SK-N-SH (cell line): ENCODE measurements around the gene ASCC3. TPM values are rescaled to one million over a fixed set of nuclear protein-coding genes. Genes with fewer than 3 reads are reported as not detected.

Experiments
- CTCF ChIA-PET: fragments of 300-600, 350-600 bp; formaldehyde crosslinking; extraction: SDS; loops from one replicate; lab custom pipeline; 2021; lab: Yijun Ruan, JAX
- POLR2A ChIA-PET: fragments of 350-600 bp; sonication (Branson Sonifier 250); formaldehyde crosslinking; extraction: SDS; loops from one replicate; lab custom pipeline; 2020; ENCODE audit warnings: antibody characterized with exemption, inconsistent platforms; lab: Yijun Ruan, JAX
- DNase-seq: peaks from one replicate; pipeline ENCODE4 v3.0.0; 2012
- H2AFZ ChIP-seq: fragments of 200-600 bp; sonication (generic); 2 replicates; pipeline ENCODE4 v1.8.1; 2016; ENCODE audit warnings: antibody characterized with exemption, mild to moderate bottlenecking, low read depth
- H3F3A ChIP-seq: fragments of 200-600 bp; sonication (generic); replicated peaks from 2 replicates; pipeline ENCODE3; 2016; ENCODE audit warnings: antibody characterized with exemption, mild to moderate bottlenecking; ENCODE audit not compliant: insufficient read depth
- H3K27ac ChIP-seq, 2 experiments: fragments of 200-500 bp in 1 of 2; fragments of 200-600 bp in 1 of 2; sonication (Bioruptor generic) in 1 of 2; sonication (generic), shearing (Covaris generic) in 1 of 2; 2 replicates each; pipeline versions ENCODE4 v1.5.1 to v1.6.1; 2014 to 2016; ENCODE audit warnings: low read depth in 2 of 2, inconsistent platforms in 1 of 2, low read length in 1 of 2, mild to moderate bottlenecking in 1 of 2, mixed read lengths in 1 of 2
- H3K27me3 ChIP-seq: fragments of 200-600 bp; sonication (generic), shearing (Covaris generic); 2 replicates; pipeline ENCODE4 v1.6.1; 2016; ENCODE audit warnings: mixed run types; ENCODE audit not compliant: insufficient read depth
- H3K36me3 ChIP-seq, 2 experiments: fragments of 200-500 bp in 1 of 2; fragments of 200-600 bp in 1 of 2; sonication (Bioruptor generic) in 1 of 2; sonication (generic) in 1 of 2; replicated peaks in 1 of 2; 2 replicates each; pipeline versions ENCODE3 to v1.5.1; 2014 to 2016; ENCODE audit warnings: low read length in 1 of 2, mild to moderate bottlenecking in 1 of 2; ENCODE audit not compliant: insufficient read depth in 2 of 2, control insufficient read depth in 1 of 2
- H3K4me1 ChIP-seq, 2 experiments: fragments of 200-500 bp in 1 of 2; fragments of 200-600 bp in 1 of 2; sonication (Bioruptor generic) in 1 of 2; sonication (generic), shearing (Covaris generic) in 1 of 2; 2 replicates each; pipeline versions ENCODE4 v1.5.1 to v1.6.1; 2014 to 2016; ENCODE audit warnings: low read depth in 1 of 2, low read length in 1 of 2, mixed run types in 1 of 2; ENCODE audit not compliant: insufficient read depth in 2 of 2, control insufficient read depth in 1 of 2
- H3K4me2 ChIP-seq: fragments of 200-600 bp; sonication (generic), shearing (Covaris generic); 2 replicates; pipeline ENCODE4 v1.6.1; 2017; ENCODE audit warnings: mixed run types
- H3K4me3 ChIP-seq, 2 experiments: fragments of 200-500 bp in 1 of 2; fragments of 200-600 bp in 1 of 2; sonication (Bioruptor generic) in 1 of 2; sonication (generic), shearing (Covaris generic) in 1 of 2; 2 replicates each; pipeline versions ENCODE4 v1.5.1 to v1.8.1; 2014 to 2016; ENCODE audit warnings: low read depth in 2 of 2, inconsistent platforms in 1 of 2, low read length in 1 of 2, mild to moderate bottlenecking in 1 of 2, mixed read lengths in 1 of 2, moderate library complexity in 1 of 2
- H3K79me2 ChIP-seq: fragments of 200-600 bp; sonication (generic); 2 replicates; pipeline ENCODE4 v1.8.1; 2017; ENCODE audit warnings: mild to moderate bottlenecking; ENCODE audit not compliant: insufficient read depth
- H3K9ac ChIP-seq: fragments of 200-600 bp; sonication (generic); 2 replicates; pipeline ENCODE4 v1.6.1; 2017; ENCODE audit warnings: mixed run types
- H3K9me2 ChIP-seq: fragments of 200-600 bp; sonication (generic); 2 replicates; pipeline ENCODE4 v1.6.1; 2017; ENCODE audit warnings: mixed run types
- H3K9me3 ChIP-seq: fragments of 200-600 bp; sonication (generic); 2 replicates; pipeline ENCODE4 v1.6.1; 2017; ENCODE audit warnings: mixed run types, mild to moderate bottlenecking, moderate library complexity
- H4K20me1 ChIP-seq: fragments of 200-600 bp; sonication (generic); 2 replicates; pipeline ENCODE4 v1.6.1; 2017; ENCODE audit warnings: mild to moderate bottlenecking, mixed run types; ENCODE audit not compliant: insufficient read depth
- EP300 ChIP-seq, 2 experiments: IDR thresholded peaks; 2 replicates each; pipeline versions ENCODE4 v1.4.0 to v1.6.1; 2012; ENCODE audit warnings: borderline replicate concordance in 1 of 2, low read depth in 1 of 2, low read length in 1 of 2
- FOXJ3 ChIP-seq: sonication (generic); formaldehyde crosslinking; IDR thresholded peaks from 2 replicates; pipeline ENCODE4 v1.5.1; 2020; ENCODE audit warnings: mild to moderate bottlenecking, missing genetic modification reagents
- FOXM1 ChIP-seq: IDR thresholded peaks from 2 replicates; pipeline ENCODE4 v1.4.0; 2012; ENCODE audit warnings: low read depth, mild to moderate bottlenecking
- GABPA ChIP-seq: IDR thresholded peaks from 2 replicates; pipeline ENCODE4 v1.4.0; 2012; ENCODE audit warnings: low read depth, mild to moderate bottlenecking
- GATA2 ChIP-seq: sonication (generic); formaldehyde crosslinking; IDR thresholded peaks from 2 replicates; pipeline ENCODE4 v1.5.0; 2020; ENCODE audit warnings: mild to moderate bottlenecking, missing genetic modification reagents
- IRF3 ChIP-seq: fragments of 150-350 bp; IDR thresholded peaks from 2 replicates; pipeline ENCODE4 v1.6.1; 2016; ENCODE audit warnings: mild to moderate bottlenecking, low read depth, low read length
- JUND ChIP-seq: IDR thresholded peaks from 2 replicates; pipeline ENCODE4 v1.4.0; 2012
- MAX ChIP-seq: IDR thresholded peaks from 2 replicates; pipeline ENCODE4 v1.4.0; 2012; ENCODE audit warnings: low read depth
- MEF2A ChIP-seq: IDR thresholded peaks from 2 replicates; pipeline ENCODE4 v1.4.0; 2012; ENCODE audit warnings: low read depth, borderline replicate concordance
- MXI1 ChIP-seq: IDR thresholded peaks from 2 replicates; pipeline ENCODE4 v1.6.1; 2012; ENCODE audit warnings: mild to moderate bottlenecking, low read depth, low read length, improper control_type of control experiment
- NRF1 ChIP-seq: IDR thresholded peaks from 2 replicates; pipeline ENCODE4 v1.6.1; 2012; ENCODE audit warnings: low read depth, mild to moderate bottlenecking, low read length
- POLR2AphosphoS5 ChIP-seq: IDR thresholded peaks from 2 replicates; pipeline ENCODE4 v1.6.1; 2012; ENCODE audit warnings: low read depth, low read length
- RAD21 ChIP-seq: IDR thresholded peaks from 2 replicates; pipeline ENCODE4 v1.6.1; 2012; ENCODE audit warnings: mild to moderate bottlenecking, low read length
- RCOR1 ChIP-seq: fragments of 150-350 bp; IDR thresholded peaks from 2 replicates; pipeline ENCODE4 v1.6.1; 2017; ENCODE audit warnings: antibody characterized with exemption, low read length
- RFX5 ChIP-seq: IDR thresholded peaks from 2 replicates; pipeline ENCODE4 v1.6.1; 2012; ENCODE audit warnings: mild to moderate bottlenecking, improper control_type of control experiment, low read length
- RXRA ChIP-seq: IDR thresholded peaks from 2 replicates; pipeline ENCODE4 v1.4.0; 2012; ENCODE audit warnings: low read depth, mild to moderate bottlenecking, borderline replicate concordance
- SIN3A ChIP-seq: IDR thresholded peaks from 2 replicates; pipeline ENCODE4 v1.6.1; 2012; ENCODE audit warnings: low read depth, mild to moderate bottlenecking, low read length, moderate library complexity, borderline replicate concordance
- TCF12 ChIP-seq: IDR thresholded peaks from 2 replicates; pipeline ENCODE4 v1.4.0; 2012
- YY1 ChIP-seq: IDR thresholded peaks from 2 replicates; pipeline ENCODE4 v1.4.0; 2012; ENCODE audit warnings: low read depth, mild to moderate bottlenecking
- WGBS: methylation state at CpG from one replicate; pipeline ENCODE4 v1.1.6; 2017; ENCODE audit warnings: low lambda C conversion rate; 5-methylcytosine and 5-hydroxymethylcytosine counted together
- polyA plus RNA-seq, 3 experiments: library from polyadenylated mRNA; depleted of rRNA; stranded (reverse); fragments of >200 nt; gene quantifications; 2 replicates each; pipeline ENCODE4 v1.2.3, GENCODE V29; 2012
- TF ChIP-seq, protein P1 (sequence below): fragments of 150-350 bp; IDR thresholded peaks from 2 replicates; pipeline ENCODE4 v1.6.1; 2017; ENCODE audit warnings: antibody characterized with exemption, low read length, low read depth, borderline replicate concordance
- TF ChIP-seq, protein P2 (sequence below): IDR thresholded peaks from 2 replicates; pipeline ENCODE4; 2012
- TF ChIP-seq, protein P3 (sequence below): IDR thresholded peaks from 2 replicates; pipeline ENCODE4 v1.6.1; 2012; ENCODE audit warnings: mild to moderate bottlenecking, low read depth, low read length, moderate library complexity

The ASCC3 gene
- polyA plus RNA-seq, 1 of the 3 experiments (the other 2 are of a cell fraction): 17.9 TPM

GRCh38 chr6:100614933-100615332 lies 266.2 kb downstream of the ASCC3 start:
- H3F3A ChIP-seq: peaks cover 9% of the 10 kb centered on the region
- no peaks in the 10 kb centered on the region for H3K9me2 ChIP-seq
- no peaks in the 10 kb centered on the region for H3K27me3 ChIP-seq
- H3K27ac ChIP-seq: no peak overlapping the region
- H3K9me3 ChIP-seq: no peaks in the 10 kb centered on the region
- H3K9ac ChIP-seq: no peak overlapping the region
- DNase-seq: no peak
- ChIA-PET CTCF (interaction anchor here (0.6 to 0.8 kb wide), 3 partner anchors 12 to 1011 kb away, joined by 3 to 4 read pairs (median 3); no protein-coding TSS in a partner anchor), POLR2A (no interaction called here)
- 98% methylated on average over 8 of the region's 8 CpGs for WGBS
- peaks cover 13 to 26% of the 10 kb centered on the region in 2 experiments for H3K36me3 ChIP-seq
- H4K20me1 ChIP-seq: no peaks in the 10 kb centered on the region
- H3K4me3 ChIP-seq: no peak overlapping the region
- H3K4me1 ChIP-seq: no peaks in the 10 kb centered on the region; a peak in 1 of 4 replicates
- TF ChIP-seq RFX5 (no peak), TCF12 (no peak), RAD21 (no peak), RCOR1 (no peak), SIN3A (no peak), YY1 (no peak), JUND (no peak), GABPA (no peak), POLR2AphosphoS5 (no peak), IRF3 (no peak), MEF2A (no peak), NRF1 (no peak), RXRA (no peak)
- TF ChIP-seq, protein P1, sequence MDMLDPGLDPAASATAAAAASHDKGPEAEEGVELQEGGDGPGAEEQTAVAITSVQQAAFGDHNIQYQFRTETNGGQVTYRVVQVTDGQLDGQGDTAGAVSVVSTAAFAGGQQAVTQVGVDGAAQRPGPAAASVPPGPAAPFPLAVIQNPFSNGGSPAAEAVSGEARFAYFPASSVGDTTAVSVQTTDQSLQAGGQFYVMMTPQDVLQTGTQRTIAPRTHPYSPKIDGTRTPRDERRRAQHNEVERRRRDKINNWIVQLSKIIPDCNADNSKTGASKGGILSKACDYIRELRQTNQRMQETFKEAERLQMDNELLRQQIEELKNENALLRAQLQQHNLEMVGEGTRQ: no peak
- TF ChIP-seq, protein P2, sequence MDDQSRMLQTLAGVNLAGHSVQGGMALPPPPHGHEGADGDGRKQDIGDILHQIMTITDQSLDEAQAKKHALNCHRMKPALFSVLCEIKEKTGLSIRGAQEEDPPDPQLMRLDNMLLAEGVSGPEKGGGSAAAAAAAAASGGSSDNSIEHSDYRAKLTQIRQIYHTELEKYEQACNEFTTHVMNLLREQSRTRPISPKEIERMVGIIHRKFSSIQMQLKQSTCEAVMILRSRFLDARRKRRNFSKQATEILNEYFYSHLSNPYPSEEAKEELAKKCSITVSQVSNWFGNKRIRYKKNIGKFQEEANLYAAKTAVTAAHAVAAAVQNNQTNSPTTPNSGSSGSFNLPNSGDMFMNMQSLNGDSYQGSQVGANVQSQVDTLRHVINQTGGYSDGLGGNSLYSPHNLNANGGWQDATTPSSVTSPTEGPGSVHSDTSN: no peak
- TF ChIP-seq, all 33 proteins: peak for 0
- Histone ChIP-seq H3K4me2 (no peak overlapping the region), H3K79me2 (no peaks in the 10 kb centered on the region), H2AFZ (no peak overlapping the region)

DNA sequence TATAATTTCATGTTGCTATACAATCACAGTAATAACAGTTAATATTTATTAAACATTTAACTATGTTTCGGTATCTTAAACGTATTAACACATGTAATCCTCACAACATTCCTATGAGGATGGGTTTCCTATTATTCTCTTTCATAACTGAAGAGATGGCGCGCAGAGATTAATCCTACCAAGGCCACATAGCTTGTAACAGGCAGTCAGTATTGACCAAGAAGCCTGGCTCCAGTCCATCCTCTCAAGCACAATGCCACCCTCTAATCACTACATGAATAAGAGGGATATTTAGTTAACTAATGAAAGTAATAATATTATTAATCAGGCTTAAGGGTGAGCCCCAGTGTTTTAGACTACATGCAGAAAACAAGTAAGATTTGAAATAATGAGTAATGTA lies 266.7 kb downstream of the ASCC3 start:
- ChIA-PET POLR2A (no interaction called here), CTCF (interaction anchor here (0.8 kb wide), 1 partner anchor 36 kb away, joined by 3 read pairs; no protein-coding TSS in a partner anchor)
- no peak overlapping the region for H3K4me2 ChIP-seq
- no peaks in the 10 kb centered on the region for H3K27me3 ChIP-seq
- H3K9me2 ChIP-seq: no peaks in the 10 kb centered on the region
- H3K36me3 ChIP-seq: peaks cover 10 to 29% of the 10 kb centered on the region in 2 experiments
- no peak overlapping the region for H2AFZ ChIP-seq
- H3K9me3 ChIP-seq: no peaks in the 10 kb centered on the region
- no peaks in the 10 kb centered on the region; a peak in 1 of 4 replicates for H3K4me1 ChIP-seq
- H4K20me1 ChIP-seq: no peaks in the 10 kb centered on the region
- H3K79me2 ChIP-seq: no peaks in the 10 kb centered on the region
- 98% methylated on average over 4 of the region's 4 CpGs for WGBS
- TF ChIP-seq JUND (no peak), MAX (no peak), FOXM1 (no peak), EP300 (IDR thresholded peaks at IDR 0.05; ENCODE audit: borderline replicate concordance in 1 of 2, low read depth in 1 of 2, low read length in 1 of 2) (no peak), GATA2 (CRISPR knock-in tag) (no peak), NRF1 (no peak), MXI1 (no peak), POLR2AphosphoS5 (no peak), GABPA (no peak), FOXJ3 (no peak)
- TF ChIP-seq, protein P3, sequence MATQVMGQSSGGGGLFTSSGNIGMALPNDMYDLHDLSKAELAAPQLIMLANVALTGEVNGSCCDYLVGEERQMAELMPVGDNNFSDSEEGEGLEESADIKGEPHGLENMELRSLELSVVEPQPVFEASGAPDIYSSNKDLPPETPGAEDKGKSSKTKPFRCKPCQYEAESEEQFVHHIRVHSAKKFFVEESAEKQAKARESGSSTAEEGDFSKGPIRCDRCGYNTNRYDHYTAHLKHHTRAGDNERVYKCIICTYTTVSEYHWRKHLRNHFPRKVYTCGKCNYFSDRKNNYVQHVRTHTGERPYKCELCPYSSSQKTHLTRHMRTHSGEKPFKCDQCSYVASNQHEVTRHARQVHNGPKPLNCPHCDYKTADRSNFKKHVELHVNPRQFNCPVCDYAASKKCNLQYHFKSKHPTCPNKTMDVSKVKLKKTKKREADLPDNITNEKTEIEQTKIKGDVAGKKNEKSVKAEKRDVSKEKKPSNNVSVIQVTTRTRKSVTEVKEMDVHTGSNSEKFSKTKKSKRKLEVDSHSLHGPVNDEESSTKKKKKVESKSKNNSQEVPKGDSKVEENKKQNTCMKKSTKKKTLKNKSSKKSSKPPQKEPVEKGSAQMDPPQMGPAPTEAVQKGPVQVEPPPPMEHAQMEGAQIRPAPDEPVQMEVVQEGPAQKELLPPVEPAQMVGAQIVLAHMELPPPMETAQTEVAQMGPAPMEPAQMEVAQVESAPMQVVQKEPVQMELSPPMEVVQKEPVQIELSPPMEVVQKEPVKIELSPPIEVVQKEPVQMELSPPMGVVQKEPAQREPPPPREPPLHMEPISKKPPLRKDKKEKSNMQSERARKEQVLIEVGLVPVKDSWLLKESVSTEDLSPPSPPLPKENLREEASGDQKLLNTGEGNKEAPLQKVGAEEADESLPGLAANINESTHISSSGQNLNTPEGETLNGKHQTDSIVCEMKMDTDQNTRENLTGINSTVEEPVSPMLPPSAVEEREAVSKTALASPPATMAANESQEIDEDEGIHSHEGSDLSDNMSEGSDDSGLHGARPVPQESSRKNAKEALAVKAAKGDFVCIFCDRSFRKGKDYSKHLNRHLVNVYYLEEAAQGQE: no peak
- no peak overlapping the region for H3K27ac ChIP-seq
- H3K4me3 ChIP-seq: no peak overlapping the region
- H3K9ac ChIP-seq: no peak overlapping the region
- H3F3A ChIP-seq: peaks cover 4% of the 10 kb centered on the region
- no peak for DNase-seq
